HG03135 (cell line): ENCODE results near the gene THSD8.
"Not testable (repeated sequence)": the region's sequence is repeated elsewhere in the genome, so short reads cannot be mapped to it uniquely, and the experiment has no call there.

Source experiments
- ATAC-seq: cut with Tn5 transposase; IDR thresholded peaks from one replicate; pipeline ENCODE4 v1.9.1; 2021; ENCODE audit warnings: mild to moderate bottlenecking, moderate library complexity; ENCODE audit not compliant: unreplicated experiment

The THSD8 gene

GRCh38 chr19:12792051-12792852 lies 9.6 kb upstream of the THSD8 start:
- ATAC-seq, result no peak

GRCh38 chr19:12792853-12793289 lies 9.0 kb upstream of the THSD8 start:
- no peak for ATAC-seq

- peak; percentile 21 for ATAC-seq
Observed at GRCh38 chr19:12793290-12794195, 8.3 kb upstream of the THSD8 start.

DNA sequence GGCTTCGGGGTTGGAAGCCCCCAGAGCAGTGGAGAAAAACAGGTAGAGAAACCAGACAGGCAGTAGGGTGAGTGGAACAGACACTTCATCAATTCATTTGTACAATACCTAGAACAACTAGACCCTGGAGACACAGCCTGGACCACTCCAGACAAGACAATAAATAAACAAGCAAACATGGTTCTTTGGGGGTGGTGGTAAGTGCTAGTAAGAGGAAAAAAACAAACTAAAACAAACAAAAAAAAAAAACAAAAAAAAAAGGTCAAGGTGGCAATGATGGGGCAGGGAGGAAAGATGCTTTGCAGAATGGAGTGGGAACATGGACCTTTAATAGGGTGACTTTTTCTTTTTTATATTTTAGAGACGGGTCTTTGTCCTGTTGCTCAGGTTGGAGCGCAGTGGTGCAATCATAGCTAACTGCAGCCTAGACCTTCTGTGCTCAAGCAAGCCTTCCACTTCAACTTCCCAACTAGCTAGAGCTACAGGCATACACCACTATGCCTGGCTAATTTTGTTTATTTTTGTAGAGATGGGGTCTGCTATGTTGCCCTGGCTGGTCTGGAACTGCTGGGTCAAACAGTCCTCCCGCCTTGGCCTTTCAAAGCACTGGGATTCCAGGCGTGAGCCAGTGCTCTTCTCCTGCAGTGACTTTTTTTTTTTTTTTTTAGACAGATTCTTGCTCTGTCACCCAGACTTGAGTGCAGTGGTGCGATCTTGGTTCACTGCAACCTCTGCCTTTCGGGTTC lies 7.5 kb upstream of the THSD8 start:
- no peak for ATAC-seq

DNA sequence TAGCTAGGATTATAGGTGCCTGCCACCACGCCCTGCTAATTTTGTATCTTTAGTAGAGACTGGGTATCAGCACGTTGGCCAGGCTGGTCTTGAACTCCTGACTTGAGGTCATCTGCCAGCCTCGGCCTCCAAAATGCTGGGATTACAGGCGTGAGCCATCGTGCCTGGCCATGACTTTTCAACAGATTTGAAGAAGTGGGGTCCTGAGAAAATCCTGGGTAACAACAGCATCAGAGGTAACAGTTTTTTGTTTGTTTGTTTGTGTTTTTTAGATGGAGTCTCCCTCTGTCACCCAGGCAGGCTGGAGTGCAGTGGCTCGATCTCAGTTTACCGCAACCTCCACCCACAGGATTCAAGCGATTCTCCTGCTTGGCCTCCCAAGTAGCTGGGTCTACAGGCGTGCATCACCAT lies 6.9 kb upstream of the THSD8 start:
- no peak for ATAC-seq

- no peak for ATAC-seq
Observed at GRCh38 chr19:12796146-12797071, 5.5 kb upstream of the THSD8 start.

GRCh38 chr19:12797141-12797587 lies 4.7 kb upstream of the THSD8 start:
- no peak for ATAC-seq

GRCh38 chr19:12797607-12798006 lies 4.3 kb upstream of the THSD8 start:
- not testable (repeated sequence) for ATAC-seq

- no peak for ATAC-seq
Observed at GRCh38 chr19:12799742-12800465, 2.0 kb upstream of the THSD8 start.

DNA sequence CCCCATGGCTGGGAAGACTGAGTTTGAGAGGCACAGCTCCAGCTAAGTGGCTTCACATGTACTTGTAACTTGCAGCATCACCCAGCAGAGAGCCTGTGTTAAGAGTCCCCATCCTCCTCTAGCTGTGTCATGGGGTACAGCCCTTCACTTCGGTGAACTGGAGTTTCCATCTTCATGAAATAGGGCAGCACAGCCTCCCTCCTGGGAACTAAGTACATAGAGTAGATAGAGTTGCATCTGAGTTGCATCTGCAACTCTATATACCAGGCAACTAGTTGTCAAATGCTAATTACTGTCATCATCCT lies 1.5 kb upstream of the THSD8 start:
- ATAC-seq, result no peak

GRCh38 chr19:12800923-12801465 lies 875 bp upstream of the THSD8 start:
- ATAC-seq, result no peak

- no peak for ATAC-seq
Observed at GRCh38 chr19:12802267-12803106, 618 bp downstream of the THSD8 start.

DNA sequence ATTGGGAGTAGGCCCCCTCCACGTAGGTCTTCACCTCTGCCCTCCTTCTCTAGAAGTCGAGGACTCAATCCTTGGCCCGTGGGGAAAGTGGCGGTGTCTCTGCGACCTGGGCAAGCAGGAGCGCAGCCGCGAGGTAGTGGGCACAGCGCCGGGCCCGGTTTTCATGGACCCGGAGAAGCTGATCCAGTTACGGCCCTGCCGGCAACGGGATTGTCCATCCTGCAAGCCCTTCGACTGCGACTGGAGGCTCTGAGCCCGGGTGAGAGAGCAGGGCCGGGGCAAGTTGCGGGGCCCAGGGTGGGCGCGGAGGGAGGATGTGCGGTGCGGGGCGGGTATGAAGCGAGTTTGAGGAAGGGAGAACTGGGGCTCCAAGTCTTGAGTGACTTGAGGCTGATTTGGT lies 2.2 kb downstream of the THSD8 start:
- ATAC-seq, result no peak

GRCh38 chr19:12806242-12807081 lies 4.6 kb downstream of the THSD8 start, which contains the start of gene RNASEH2A:
RNASEH2A (plus strand) TSS chr19:12806584; CDS start chr19:12806674, 90 bp downstream.
- ATAC-seq, result peak; percentile 75

GRCh38 chr19:12815088-12815487 lies 13.2 kb downstream of the THSD8 start:
- ATAC-seq, result no peak

- ATAC-seq, result not testable (repeated sequence)
Observed at GRCh38 chr19:12817188-12817587, 15.3 kb downstream of the THSD8 start.

GRCh38 chr19:12817810-12818209 lies 15.9 kb downstream of the THSD8 start:
- not testable (repeated sequence) for ATAC-seq
